ENCODE results near the gene SLF1. TPM values are rescaled to one million over a fixed set of nuclear protein-coding genes. Genes with fewer than 3 reads are reported as not detected.
A peak's percentile ranks its signal among the peaks of the same experiment; 100 is the strongest.

SLF1 gene
- total RNA-seq, 1 donor from 2014 or later = 7.4 TPM

- no peak for DNase-seq (ENCODE audit: missing footprints)
- ATAC-seq = no peak
- intact Hi-C loops (cut with DNase I) = no loop called here
Measured at GRCh38 chr5:94698197-94698596, 79.7 kb downstream of the SLF1 start.

DNA sequence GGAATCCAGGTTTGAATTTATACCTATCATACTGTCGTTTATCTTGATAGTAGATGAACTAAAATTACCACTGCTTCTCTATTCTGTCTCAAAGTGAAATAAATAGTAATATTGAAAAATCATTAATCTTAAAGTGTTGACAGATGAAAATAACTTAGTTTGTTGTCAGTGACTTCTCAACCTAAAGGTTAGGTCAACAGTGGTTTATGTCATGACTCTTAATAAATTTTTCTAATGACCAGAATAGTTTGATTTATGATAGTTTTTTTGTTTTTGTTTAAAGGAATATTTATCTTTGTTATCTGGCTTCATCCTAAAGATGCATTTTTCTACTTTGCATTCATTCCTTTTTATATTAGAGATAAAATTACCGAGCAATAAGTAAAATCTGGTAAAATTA is 81.1 kb downstream of the SLF1 start:
- no peak for ATAC-seq
- no peak for DNase-seq (ENCODE audit: missing footprints)
- intact Hi-C loops (cut with DNase I) = no loop called here

GRCh38 chr5:94700592-94700991 is 82.1 kb downstream of the SLF1 start:
- no peak for ATAC-seq
- DNase-seq (ENCODE audit: missing footprints) = no peak
- intact Hi-C loops (cut with DNase I) = no loop called here

GRCh38 chr5:94702729-94703128 is 84.3 kb downstream of the SLF1 start:
- intact Hi-C loops (cut with DNase I) = no loop called here
- ATAC-seq (no peak), DNase-seq (ENCODE audit: missing footprints) (no peak)

GRCh38 chr5:94705427-94705826 is 87.0 kb downstream of the SLF1 start:
- DNase-seq (ENCODE audit: missing footprints) (no peak), ATAC-seq (no peak)
- intact Hi-C loops (cut with DNase I) = no loop called here

GRCh38 chr5:94707359-94707758 is 88.9 kb downstream of the SLF1 start:
- ATAC-seq = no peak
- no peak for DNase-seq (ENCODE audit: missing footprints)
- intact Hi-C loops (cut with DNase I) = no loop called here

DNA sequence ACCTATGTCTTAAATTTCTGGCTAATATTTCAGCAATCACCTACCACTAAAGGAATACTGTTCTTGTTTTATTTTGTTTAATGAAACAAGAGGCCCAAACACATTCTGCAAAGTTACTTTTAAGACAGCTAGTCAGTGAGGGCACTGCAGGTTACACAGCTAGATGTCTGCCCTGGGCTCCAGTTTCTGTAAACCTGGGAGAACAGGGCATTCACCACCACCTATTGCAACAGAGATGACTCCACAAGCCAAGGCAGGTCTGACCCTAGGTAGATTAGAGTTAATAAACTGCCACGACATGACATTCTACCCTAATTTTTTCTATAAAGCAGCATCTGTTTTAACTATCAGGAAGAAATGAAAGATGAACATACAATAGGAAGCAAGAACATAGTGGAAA is 90.8 kb downstream of the SLF1 start:
- intact Hi-C loops (cut with DNase I) = no loop called here
- ATAC-seq = no peak
- DNase-seq (ENCODE audit: missing footprints) = no peak

GRCh38 chr5:94711785-94712184 is 93.3 kb downstream of the SLF1 start:
- intact Hi-C loops (cut with DNase I) = no loop called here
- no peak for ATAC-seq
- no peak for DNase-seq (ENCODE audit: missing footprints)

DNA sequence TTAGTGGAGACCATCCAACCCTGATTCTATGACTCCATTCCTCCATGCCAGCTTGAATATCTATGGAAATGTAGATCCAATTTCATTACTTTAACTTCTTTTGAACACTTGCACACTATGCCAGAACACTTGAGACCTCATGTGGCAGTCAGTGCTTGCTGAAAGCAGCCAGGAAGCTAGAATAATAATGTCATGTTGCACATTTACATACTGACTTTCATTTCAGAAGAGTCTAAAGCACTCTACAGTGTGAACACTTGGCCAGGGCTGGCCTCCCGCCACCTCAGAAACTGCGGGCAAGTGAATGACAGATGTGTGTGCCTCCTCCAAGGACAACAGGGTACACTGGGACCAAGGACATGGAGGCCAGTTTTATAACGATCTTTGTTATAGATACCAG is 97.3 kb downstream of the SLF1 start:
- DNase-seq (ENCODE audit: missing footprints) = peak; percentile 69
- peak; percentile 93 for ATAC-seq
- intact Hi-C loops (cut with DNase I) = no loop called here

DNA sequence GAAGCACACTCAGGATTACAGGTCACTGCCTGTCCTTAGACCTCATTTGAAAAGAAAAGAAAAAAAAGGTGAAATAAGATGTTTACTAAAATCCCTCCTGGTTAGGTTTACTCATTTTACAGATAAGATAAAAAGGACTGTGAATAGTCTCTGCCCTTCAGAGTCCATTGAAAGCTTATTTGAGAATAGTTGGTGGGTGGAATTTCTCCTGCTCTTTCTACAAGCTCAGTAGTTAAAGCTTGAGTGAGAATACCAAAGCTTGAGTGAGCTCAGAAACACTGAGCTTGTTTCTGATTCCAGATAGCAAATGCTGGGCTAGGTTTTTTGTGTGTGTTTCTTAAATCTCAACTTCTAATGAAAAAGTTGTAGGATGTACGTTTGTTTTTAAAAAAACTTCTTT is 106.7 kb downstream of the SLF1 start:
- ATAC-seq = no peak
- intact Hi-C loops (cut with DNase I) = no loop called here
- DNase-seq (ENCODE audit: missing footprints) = no peak

- intact Hi-C loops (cut with DNase I) = no loop called here
- ATAC-seq (no peak), DNase-seq (ENCODE audit: missing footprints) (no peak)
Measured at GRCh38 chr5:94731471-94731870, 113.0 kb downstream of the SLF1 start.

GRCh38 chr5:94736498-94736897 is 118.0 kb downstream of the SLF1 start:
- ATAC-seq (no peak), DNase-seq (ENCODE audit: missing footprints) (no peak)
- intact Hi-C loops (cut with DNase I) = loop anchor here (5.0 kb wide), 1 partner anchor 209 kb away; no protein-coding TSS in a partner anchor

- intact Hi-C loops (cut with DNase I) = no loop called here
- DNase-seq (ENCODE audit: missing footprints) = no peak
- ATAC-seq = no peak
Measured at GRCh38 chr5:94740286-94740685, 121.8 kb downstream of the SLF1 start.

GRCh38 chr5:94742852-94743251 is 124.4 kb downstream of the SLF1 start:
- DNase-seq (ENCODE audit: missing footprints) = no peak
- ATAC-seq = no peak
- intact Hi-C loops (cut with DNase I) = no loop called here

- DNase-seq (ENCODE audit: missing footprints) = no peak
- no peak for ATAC-seq
- intact Hi-C loops (cut with DNase I) = no loop called here
Measured at GRCh38 chr5:94744906-94745305, 126.4 kb downstream of the SLF1 start.

- intact Hi-C loops (cut with DNase I) = no loop called here
- no peak for ATAC-seq
- no peak for DNase-seq (ENCODE audit: missing footprints)
Measured at GRCh38 chr5:94745786-94746730, 127.6 kb downstream of the SLF1 start.

- intact Hi-C loops (cut with DNase I) = no loop called here
Measured at GRCh38 chr5:94746731-94747124, 128.3 kb downstream of the SLF1 start.

More at GRCh38 chr5:94746731-94747124, 128.3 kb downstream of the SLF1 start:
- ATAC-seq (no peak), DNase-seq (ENCODE audit: missing footprints) (no peak)

Data from Right ventricle myocardium inferior (tissue), 1 donor.